ENCODE measurements around the gene ARHGEF25. TPM values are rescaled to one million over a fixed set of nuclear protein-coding genes. Genes with fewer than 3 reads are reported as not detected.

The ARHGEF25 gene
- total and polyA plus RNA-seq, 2 of the 13 experiments (the other 11 are each of a cell fraction or from before 2014, with no cell fraction given) = 11.5 to 12.5 TPM

- TF ChIP-seq RERE (CRISPR knock-in tag; IDR thresholded peaks at IDR 0.05; ENCODE audit: low read depth) = 0 out of 2 replicates have a peak, but pooled peaks have one; percentile 51
- no peak for TF ChIP-seq HNF1A (IDR thresholded peaks at IDR 0.05; ENCODE audit: low read depth)
- TF ChIP-seq HNF1A (CRISPR knock-in tag; IDR thresholded peaks at IDR 0.05; ENCODE audit: borderline replicate concordance) = no peak
- no peak; the same call in 1 of the 2 replicates for TF ChIP-seq DNMT3B (CRISPR knock-in tag; conservative IDR thresholded peaks at IDR 0.05)
- no peak for TF ChIP-seq LBX2 (CRISPR knock-in tag; IDR thresholded peaks at IDR 0.05; ENCODE audit: borderline replicate concordance)
- no peak for TF ChIP-seq ZNF460 (CRISPR knock-in tag; IDR thresholded peaks at IDR 0.05; ENCODE audit: borderline replicate concordance)
- TF ChIP-seq U2AF1 (optimal IDR thresholded peaks at IDR 0.05; ENCODE audit: low read depth, low read length) = no peak
- TF ChIP-seq EP300 (IDR thresholded peaks at IDR 0.05; ENCODE audit: low read depth in 2 of 2, low read length in 2 of 2) = peak; percentile 38 to 67; a peak in 2 of 4 replicates
- no peak for TF ChIP-seq EP300 (CRISPR knock-in tag; IDR thresholded peaks at IDR 0.05; ENCODE audit: borderline replicate concordance)
- TF ChIP-seq HNF4G (IDR thresholded peaks at IDR 0.05; ENCODE audit: borderline replicate concordance, low read depth, low read length) = peak; percentile 87
- peak; percentile 55; the same call in 1 of the 2 replicates for TF ChIP-seq HNF4G (CRISPR knock-in tag; IDR thresholded peaks at IDR 0.05; ENCODE audit: borderline replicate concordance, low read depth)
- no peak for TF ChIP-seq ZNF780A (CRISPR knock-in tag; IDR thresholded peaks at IDR 0.05)
- peak; percentile 57; the same call in 1 of the 2 replicates for TF ChIP-seq FOXP4 (CRISPR knock-in tag; IDR thresholded peaks at IDR 0.05)
- TF ChIP-seq POLR2AphosphoS5 (IDR thresholded peaks at IDR 0.05; ENCODE audit: low read depth, low read length) = peak; percentile 60
- no peak for TF ChIP-seq HMGA1 (CRISPR knock-in tag; conservative IDR thresholded peaks at IDR 0.05)
- TF ChIP-seq STAT5B (CRISPR knock-in tag; IDR thresholded peaks at IDR 0.05) = no peak
- TF ChIP-seq DR1 (CRISPR knock-in tag; IDR thresholded peaks at IDR 0.05) = no peak
Observed at GRCh38 chr12:57575771-57576612, 35.2 kb upstream of the ARHGEF25 start (continued).
